Measurements from ENCODE around the gene CATSPERE. TPM values are rescaled to one million over a fixed set of nuclear protein-coding genes. Genes with fewer than 3 reads are reported as not detected.
"Not testable (repeated sequence)": the region's sequence is repeated elsewhere in the genome, so short reads cannot be mapped to it uniquely, and the experiment has no call there.

CATSPERE gene
- polyA plus RNA-seq, 1 experiment, result 0.36 TPM

- DNase-seq (ENCODE audit: low read depth, low spot score), result no peak
- POLR2A ChIA-PET, result no interaction called here
- CTCF ChIA-PET, result no interaction called here
- no peaks in the 10 kb centered on the region for H3K27me3 ChIP-seq (ENCODE audit: control insufficient read depth, insufficient read depth, low read length)
- TF ChIP-seq CTCF (IDR thresholded peaks at IDR 0.05; ENCODE audit: low read depth, low read length), result no peak
- H3K27ac ChIP-seq (ENCODE audit: low read depth, low read length), result no peak overlapping the region
- no peak overlapping the region for H3K4me3 ChIP-seq (ENCODE audit: low read depth, low read length)
- peaks cover 23% of the 10 kb centered on the region for H3K9me3 ChIP-seq (ENCODE audit: control insufficient read depth, insufficient read depth, low read length)
These were observed 115.3 kb downstream of the CATSPERE start for GRCh38 chr1:244576259-244576892.

GRCh38 chr1:244578205-244578604 lies 117.1 kb downstream of the CATSPERE start:
- H3K27me3 ChIP-seq (ENCODE audit: control insufficient read depth, insufficient read depth, low read length); DNase-seq (ENCODE audit: low read depth, low spot score); H3K27ac ChIP-seq (ENCODE audit: low read depth, low read length); POLR2A ChIA-PET; H3K4me3 ChIP-seq (ENCODE audit: low read depth, low read length); CTCF ChIA-PET: not testable (repeated sequence)
- H3K9me3 ChIP-seq (ENCODE audit: control insufficient read depth, insufficient read depth, low read length), result peaks cover 23% of the 10 kb centered on the region

- no peak for DNase-seq (ENCODE audit: low read depth, low spot score)
- POLR2A ChIA-PET, result no interaction called here
- H3K27me3 ChIP-seq (ENCODE audit: control insufficient read depth, insufficient read depth, low read length), result no peaks in the 10 kb centered on the region
- no peak overlapping the region for H3K4me3 ChIP-seq (ENCODE audit: low read depth, low read length)
- CTCF ChIA-PET, result no interaction called here
- no peaks in the 10 kb centered on the region for H3K9me3 ChIP-seq (ENCODE audit: control insufficient read depth, insufficient read depth, low read length)
- no peak overlapping the region for H3K27ac ChIP-seq (ENCODE audit: low read depth, low read length)
- TF ChIP-seq CTCF (IDR thresholded peaks at IDR 0.05; ENCODE audit: low read depth, low read length), result no peak
These were observed 122.4 kb downstream of the CATSPERE start for GRCh38 chr1:244583358-244583982.

- ChIA-PET POLR2A (no interaction called here), CTCF (no interaction called here)
- Histone ChIP-seq H3K27ac (ENCODE audit: low read depth, low read length) (no peak overlapping the region), H3K27me3 (ENCODE audit: control insufficient read depth, insufficient read depth, low read length) (no peaks in the 10 kb centered on the region), H3K4me3 (ENCODE audit: low read depth, low read length) (no peak overlapping the region), H3K9me3 (ENCODE audit: control insufficient read depth, insufficient read depth, low read length) (no peaks in the 10 kb centered on the region)
- DNase-seq (ENCODE audit: low read depth, low spot score), result no peak
- no peak for TF ChIP-seq CTCF (IDR thresholded peaks at IDR 0.05; ENCODE audit: low read depth, low read length)
These were observed 124.8 kb downstream of the CATSPERE start for GRCh38 chr1:244585867-244586266.

GRCh38 chr1:244590670-244591069 lies 129.6 kb downstream of the CATSPERE start:
- no peak for TF ChIP-seq CTCF (IDR thresholded peaks at IDR 0.05; ENCODE audit: low read depth, low read length)
- Histone ChIP-seq H3K4me3 (ENCODE audit: low read depth, low read length) (no peak overlapping the region), H3K9me3 (ENCODE audit: control insufficient read depth, insufficient read depth, low read length) (no peaks in the 10 kb centered on the region), H3K27ac (ENCODE audit: low read depth, low read length) (no peak overlapping the region), H3K27me3 (ENCODE audit: control insufficient read depth, insufficient read depth, low read length) (no peaks in the 10 kb centered on the region)
- DNase-seq (ENCODE audit: low read depth, low spot score), result no peak
- ChIA-PET CTCF (no interaction called here), POLR2A (no interaction called here)
